SK-N-SH (cell line): ENCODE data around the gene ARHGAP6. TPM values are rescaled to one million over a fixed set of nuclear protein-coding genes. Genes with fewer than 3 reads are reported as not detected.

ENCODE experiments used
- CTCF ChIA-PET: fragments of 300-600, 350-600 bp; formaldehyde crosslinking; extraction: SDS; loops from one replicate; lab custom pipeline; 2021; lab: Yijun Ruan, JAX
- POLR2A ChIA-PET: fragments of 350-600 bp; sonication (Branson Sonifier 250); formaldehyde crosslinking; extraction: SDS; loops from one replicate; lab custom pipeline; 2020; ENCODE audit warnings: antibody characterized with exemption, inconsistent platforms; lab: Yijun Ruan, JAX
- DNase-seq: peaks from one replicate; pipeline ENCODE4 v3.0.0; 2012
- H2AFZ ChIP-seq: fragments of 200-600 bp; sonication (generic); 2 replicates; pipeline ENCODE4 v1.8.1; 2016; ENCODE audit warnings: antibody characterized with exemption, mild to moderate bottlenecking, low read depth
- H3F3A ChIP-seq: fragments of 200-600 bp; sonication (generic); replicated peaks from 2 replicates; pipeline ENCODE3; 2016; ENCODE audit warnings: antibody characterized with exemption, mild to moderate bottlenecking; ENCODE audit not compliant: insufficient read depth
- H3K27ac ChIP-seq, 2 experiments: fragments of 200-500 bp in 1 of 2; fragments of 200-600 bp in 1 of 2; sonication (Bioruptor generic) in 1 of 2; sonication (generic), shearing (Covaris generic) in 1 of 2; 2 replicates each; pipeline versions ENCODE4 v1.5.1 to v1.6.1; 2014 to 2016; ENCODE audit warnings: low read depth in 2 of 2, inconsistent platforms in 1 of 2, low read length in 1 of 2, mild to moderate bottlenecking in 1 of 2, mixed read lengths in 1 of 2
- H3K27me3 ChIP-seq: fragments of 200-600 bp; sonication (generic), shearing (Covaris generic); 2 replicates; pipeline ENCODE4 v1.6.1; 2016; ENCODE audit warnings: mixed run types; ENCODE audit not compliant: insufficient read depth
- H3K36me3 ChIP-seq, 2 experiments: fragments of 200-500 bp in 1 of 2; fragments of 200-600 bp in 1 of 2; sonication (Bioruptor generic) in 1 of 2; sonication (generic) in 1 of 2; replicated peaks in 1 of 2; 2 replicates each; pipeline versions ENCODE3 to v1.5.1; 2014 to 2016; ENCODE audit warnings: low read length in 1 of 2, mild to moderate bottlenecking in 1 of 2; ENCODE audit not compliant: insufficient read depth in 2 of 2, control insufficient read depth in 1 of 2
- H3K4me1 ChIP-seq, 2 experiments: fragments of 200-500 bp in 1 of 2; fragments of 200-600 bp in 1 of 2; sonication (Bioruptor generic) in 1 of 2; sonication (generic), shearing (Covaris generic) in 1 of 2; 2 replicates each; pipeline versions ENCODE4 v1.5.1 to v1.6.1; 2014 to 2016; ENCODE audit warnings: low read depth in 1 of 2, low read length in 1 of 2, mixed run types in 1 of 2; ENCODE audit not compliant: insufficient read depth in 2 of 2, control insufficient read depth in 1 of 2
- H3K4me2 ChIP-seq: fragments of 200-600 bp; sonication (generic), shearing (Covaris generic); 2 replicates; pipeline ENCODE4 v1.6.1; 2017; ENCODE audit warnings: mixed run types
- H3K4me3 ChIP-seq, 2 experiments: fragments of 200-500 bp in 1 of 2; fragments of 200-600 bp in 1 of 2; sonication (Bioruptor generic) in 1 of 2; sonication (generic), shearing (Covaris generic) in 1 of 2; 2 replicates each; pipeline versions ENCODE4 v1.5.1 to v1.8.1; 2014 to 2016; ENCODE audit warnings: low read depth in 2 of 2, inconsistent platforms in 1 of 2, low read length in 1 of 2, mild to moderate bottlenecking in 1 of 2, mixed read lengths in 1 of 2, moderate library complexity in 1 of 2
- H3K79me2 ChIP-seq: fragments of 200-600 bp; sonication (generic); 2 replicates; pipeline ENCODE4 v1.8.1; 2017; ENCODE audit warnings: mild to moderate bottlenecking; ENCODE audit not compliant: insufficient read depth
- H3K9ac ChIP-seq: fragments of 200-600 bp; sonication (generic); 2 replicates; pipeline ENCODE4 v1.6.1; 2017; ENCODE audit warnings: mixed run types
- H3K9me2 ChIP-seq: fragments of 200-600 bp; sonication (generic); 2 replicates; pipeline ENCODE4 v1.6.1; 2017; ENCODE audit warnings: mixed run types
- H3K9me3 ChIP-seq: fragments of 200-600 bp; sonication (generic); 2 replicates; pipeline ENCODE4 v1.6.1; 2017; ENCODE audit warnings: mixed run types, mild to moderate bottlenecking, moderate library complexity
- H4K20me1 ChIP-seq: fragments of 200-600 bp; sonication (generic); 2 replicates; pipeline ENCODE4 v1.6.1; 2017; ENCODE audit warnings: mild to moderate bottlenecking, mixed run types; ENCODE audit not compliant: insufficient read depth
- ELF1 ChIP-seq: IDR thresholded peaks from 2 replicates; pipeline ENCODE4 v1.4.0; 2012
- EP300 ChIP-seq, 2 experiments: IDR thresholded peaks; 2 replicates each; pipeline versions ENCODE4 v1.4.0 to v1.6.1; 2012; ENCODE audit warnings: borderline replicate concordance in 1 of 2, low read depth in 1 of 2, low read length in 1 of 2
- MEF2A ChIP-seq: IDR thresholded peaks from 2 replicates; pipeline ENCODE4 v1.4.0; 2012; ENCODE audit warnings: low read depth, borderline replicate concordance
- MXI1 ChIP-seq: IDR thresholded peaks from 2 replicates; pipeline ENCODE4 v1.6.1; 2012; ENCODE audit warnings: mild to moderate bottlenecking, low read depth, low read length, improper control_type of control experiment
- RAD21 ChIP-seq: IDR thresholded peaks from 2 replicates; pipeline ENCODE4 v1.6.1; 2012; ENCODE audit warnings: mild to moderate bottlenecking, low read length
- TAF1 ChIP-seq: IDR thresholded peaks from 2 replicates; pipeline ENCODE4 v1.6.1; 2012; ENCODE audit warnings: low read depth, mild to moderate bottlenecking, low read length, moderate library complexity, borderline replicate concordance
- TCF12 ChIP-seq: IDR thresholded peaks from 2 replicates; pipeline ENCODE4 v1.4.0; 2012
- TEAD4 ChIP-seq: IDR thresholded peaks from 2 replicates; pipeline ENCODE4 v1.4.0; 2012; ENCODE audit warnings: mild to moderate bottlenecking, borderline replicate concordance; ENCODE audit not compliant: insufficient read depth
- YY1 ChIP-seq: IDR thresholded peaks from 2 replicates; pipeline ENCODE4 v1.4.0; 2012; ENCODE audit warnings: low read depth, mild to moderate bottlenecking
- WGBS: methylation state at CpG from one replicate; pipeline ENCODE4 v1.1.6; 2017; ENCODE audit warnings: low lambda C conversion rate; 5-methylcytosine and 5-hydroxymethylcytosine counted together
- polyA plus RNA-seq, 3 experiments: library from polyadenylated mRNA; depleted of rRNA; stranded (reverse); fragments of >200 nt; gene quantifications; 2 replicates each; pipeline ENCODE4 v1.2.3, GENCODE V29; 2012
- TF ChIP-seq, protein P1 (sequence below): IDR thresholded peaks from 2 replicates; pipeline ENCODE4 v1.4.0; 2012; ENCODE audit warnings: low read depth, borderline replicate concordance
- TF ChIP-seq, protein P2 (sequence below): fragments of 150-350 bp; IDR thresholded peaks from 2 replicates; pipeline ENCODE4 v1.6.1; 2017; ENCODE audit warnings: antibody characterized with exemption, low read length, low read depth, borderline replicate concordance
- TF ChIP-seq, protein P3 (sequence below): fragments of 150-350 bp; IDR thresholded peaks from 2 replicates; pipeline ENCODE4 v1.6.1; 2016; ENCODE audit warnings: mild to moderate bottlenecking, low read depth, low read length
- TF ChIP-seq, protein P4 (sequence below): IDR thresholded peaks from 2 replicates; pipeline ENCODE4 v1.6.1; 2012; ENCODE audit warnings: mild to moderate bottlenecking, low read depth, low read length, moderate library complexity

ARHGAP6 gene
- polyA plus RNA-seq, 1 of the 3 experiments (the other 2 are of a cell fraction) = 0.16 TPM

DNA sequence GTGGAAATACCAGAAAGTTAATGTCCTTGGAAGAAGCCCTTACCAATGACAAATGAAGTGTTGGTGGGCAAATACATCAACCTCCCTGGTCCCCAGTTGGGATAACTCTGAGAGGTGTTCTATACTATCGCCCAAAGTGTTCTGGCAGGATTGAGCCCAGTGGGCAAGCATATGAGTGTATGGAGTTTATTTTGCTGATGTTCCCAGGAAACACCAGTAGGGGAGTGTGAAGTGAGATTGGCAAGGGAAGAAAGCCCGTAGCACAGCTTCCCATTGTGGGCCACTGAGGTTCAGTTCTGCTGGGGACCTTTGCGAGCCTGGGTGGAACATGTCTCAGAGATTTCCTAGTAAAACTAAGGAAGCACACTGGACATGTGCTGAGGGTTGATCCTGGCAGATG, 65.1 kb downstream of the ARHGAP6 start:
- no peaks in the 10 kb centered on the region for H3K9me3 ChIP-seq
- no peak overlapping the region for H3K4me3 ChIP-seq
- H3K9ac ChIP-seq = no peak overlapping the region
- H3K4me2 ChIP-seq = no peak overlapping the region
- H4K20me1 ChIP-seq = no peaks in the 10 kb centered on the region
- POLR2A ChIA-PET = no interaction called here
- no peaks in the 10 kb centered on the region for H3K4me1 ChIP-seq
- H3F3A ChIP-seq = no peaks in the 10 kb centered on the region
- no peaks in the 10 kb centered on the region; the same call in 1 of the 2 replicates for H3K27me3 ChIP-seq
- CTCF ChIA-PET = interaction anchor here (1.0 kb wide), 1 partner anchor 78 kb away, joined by 3 read pairs; no protein-coding TSS in a partner anchor
- no peaks in the 10 kb centered on the region for H3K36me3 ChIP-seq
- TF ChIP-seq MEF2A (no peak), EP300 (IDR thresholded peaks at IDR 0.05; ENCODE audit: borderline replicate concordance in 1 of 2, low read depth in 1 of 2, low read length in 1 of 2) (no peak), TCF12 (no peak), YY1 (no peak), RAD21 (no peak), TAF1 (no peak), MXI1 (no peak), ELF1 (no peak), TEAD4 (no peak)
- TF ChIP-seq, protein P1, sequence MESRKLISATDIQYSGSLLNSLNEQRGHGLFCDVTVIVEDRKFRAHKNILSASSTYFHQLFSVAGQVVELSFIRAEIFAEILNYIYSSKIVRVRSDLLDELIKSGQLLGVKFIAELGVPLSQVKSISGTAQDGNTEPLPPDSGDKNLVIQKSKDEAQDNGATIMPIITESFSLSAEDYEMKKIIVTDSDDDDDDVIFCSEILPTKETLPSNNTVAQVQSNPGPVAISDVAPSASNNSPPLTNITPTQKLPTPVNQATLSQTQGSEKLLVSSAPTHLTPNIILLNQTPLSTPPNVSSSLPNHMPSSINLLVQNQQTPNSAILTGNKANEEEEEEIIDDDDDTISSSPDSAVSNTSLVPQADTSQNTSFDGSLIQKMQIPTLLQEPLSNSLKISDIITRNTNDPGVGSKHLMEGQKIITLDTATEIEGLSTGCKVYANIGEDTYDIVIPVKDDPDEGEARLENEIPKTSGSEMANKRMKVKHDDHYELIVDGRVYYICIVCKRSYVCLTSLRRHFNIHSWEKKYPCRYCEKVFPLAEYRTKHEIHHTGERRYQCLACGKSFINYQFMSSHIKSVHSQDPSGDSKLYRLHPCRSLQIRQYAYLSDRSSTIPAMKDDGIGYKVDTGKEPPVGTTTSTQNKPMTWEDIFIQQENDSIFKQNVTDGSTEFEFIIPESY = no peak
- TF ChIP-seq, protein P2, sequence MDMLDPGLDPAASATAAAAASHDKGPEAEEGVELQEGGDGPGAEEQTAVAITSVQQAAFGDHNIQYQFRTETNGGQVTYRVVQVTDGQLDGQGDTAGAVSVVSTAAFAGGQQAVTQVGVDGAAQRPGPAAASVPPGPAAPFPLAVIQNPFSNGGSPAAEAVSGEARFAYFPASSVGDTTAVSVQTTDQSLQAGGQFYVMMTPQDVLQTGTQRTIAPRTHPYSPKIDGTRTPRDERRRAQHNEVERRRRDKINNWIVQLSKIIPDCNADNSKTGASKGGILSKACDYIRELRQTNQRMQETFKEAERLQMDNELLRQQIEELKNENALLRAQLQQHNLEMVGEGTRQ = no peak
- TF ChIP-seq, protein P3, sequence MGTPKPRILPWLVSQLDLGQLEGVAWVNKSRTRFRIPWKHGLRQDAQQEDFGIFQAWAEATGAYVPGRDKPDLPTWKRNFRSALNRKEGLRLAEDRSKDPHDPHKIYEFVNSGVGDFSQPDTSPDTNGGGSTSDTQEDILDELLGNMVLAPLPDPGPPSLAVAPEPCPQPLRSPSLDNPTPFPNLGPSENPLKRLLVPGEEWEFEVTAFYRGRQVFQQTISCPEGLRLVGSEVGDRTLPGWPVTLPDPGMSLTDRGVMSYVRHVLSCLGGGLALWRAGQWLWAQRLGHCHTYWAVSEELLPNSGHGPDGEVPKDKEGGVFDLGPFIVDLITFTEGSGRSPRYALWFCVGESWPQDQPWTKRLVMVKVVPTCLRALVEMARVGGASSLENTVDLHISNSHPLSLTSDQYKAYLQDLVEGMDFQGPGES = no peak
- TF ChIP-seq, protein P4, sequence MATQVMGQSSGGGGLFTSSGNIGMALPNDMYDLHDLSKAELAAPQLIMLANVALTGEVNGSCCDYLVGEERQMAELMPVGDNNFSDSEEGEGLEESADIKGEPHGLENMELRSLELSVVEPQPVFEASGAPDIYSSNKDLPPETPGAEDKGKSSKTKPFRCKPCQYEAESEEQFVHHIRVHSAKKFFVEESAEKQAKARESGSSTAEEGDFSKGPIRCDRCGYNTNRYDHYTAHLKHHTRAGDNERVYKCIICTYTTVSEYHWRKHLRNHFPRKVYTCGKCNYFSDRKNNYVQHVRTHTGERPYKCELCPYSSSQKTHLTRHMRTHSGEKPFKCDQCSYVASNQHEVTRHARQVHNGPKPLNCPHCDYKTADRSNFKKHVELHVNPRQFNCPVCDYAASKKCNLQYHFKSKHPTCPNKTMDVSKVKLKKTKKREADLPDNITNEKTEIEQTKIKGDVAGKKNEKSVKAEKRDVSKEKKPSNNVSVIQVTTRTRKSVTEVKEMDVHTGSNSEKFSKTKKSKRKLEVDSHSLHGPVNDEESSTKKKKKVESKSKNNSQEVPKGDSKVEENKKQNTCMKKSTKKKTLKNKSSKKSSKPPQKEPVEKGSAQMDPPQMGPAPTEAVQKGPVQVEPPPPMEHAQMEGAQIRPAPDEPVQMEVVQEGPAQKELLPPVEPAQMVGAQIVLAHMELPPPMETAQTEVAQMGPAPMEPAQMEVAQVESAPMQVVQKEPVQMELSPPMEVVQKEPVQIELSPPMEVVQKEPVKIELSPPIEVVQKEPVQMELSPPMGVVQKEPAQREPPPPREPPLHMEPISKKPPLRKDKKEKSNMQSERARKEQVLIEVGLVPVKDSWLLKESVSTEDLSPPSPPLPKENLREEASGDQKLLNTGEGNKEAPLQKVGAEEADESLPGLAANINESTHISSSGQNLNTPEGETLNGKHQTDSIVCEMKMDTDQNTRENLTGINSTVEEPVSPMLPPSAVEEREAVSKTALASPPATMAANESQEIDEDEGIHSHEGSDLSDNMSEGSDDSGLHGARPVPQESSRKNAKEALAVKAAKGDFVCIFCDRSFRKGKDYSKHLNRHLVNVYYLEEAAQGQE = no peak
- no peak overlapping the region for H3K27ac ChIP-seq
- WGBS = 0% methylated on average over 3 of the region's 3 CpGs
- no peaks in the 10 kb centered on the region for H3K79me2 ChIP-seq
- H3K9me2 ChIP-seq = no peaks in the 10 kb centered on the region; the same call in 1 of the 2 replicates
- no peak overlapping the region for H2AFZ ChIP-seq
- DNase-seq = no peak
